NCI-H748 (cell line): Measurements from ENCODE around the gene POLR1G.
A peak's percentile ranks its signal among the peaks of the same experiment; 100 is the strongest.
"Not testable (repeated sequence)": the region's sequence is repeated elsewhere in the genome, so short reads cannot be mapped to it uniquely, and the experiment has no call there.

Source experiments
- DNase-seq: peaks from one replicate; lab custom pipeline; 2025; ENCODE audit not compliant: unreplicated experiment; lab: John Stamatoyannopoulos, UW

POLR1G gene

GRCh38 chr19:45395821-45396617, 10.4 kb upstream of the POLR1G start:
- no peak for DNase-seq

- DNase-seq: peak; percentile 54
Observed at GRCh38 chr19:45400192-45400591, 6.3 kb upstream of the POLR1G start.

GRCh38 chr19:45401815-45402214, 4.6 kb upstream of the POLR1G start:
- no peak for DNase-seq

- no peak for DNase-seq
Observed at GRCh38 chr19:45402298-45403061, 4.0 kb upstream of the POLR1G start.

- no peak for DNase-seq
Observed at GRCh38 chr19:45403272-45403671, 3.2 kb upstream of the POLR1G start.

GRCh38 chr19:45403781-45404556, 2.5 kb upstream of the POLR1G start:
- DNase-seq: peak; percentile 85

- peak; percentile 97 for DNase-seq
Observed at GRCh38 chr19:45404557-45405434, 1.6 kb upstream of the POLR1G start, which contains the start of gene PPP1R13L. Gene PPP1R13L (minus strand): TSS chr19:45405069. CDS start chr19:45398318, 6,751 bp downstream.

GRCh38 chr19:45405435-45406225, 814 bp upstream of the POLR1G start:
- DNase-seq: peak; percentile 96

- no peak for DNase-seq
Observed at GRCh38 chr19:45407091-45407375, 589 bp downstream of the POLR1G start.

- not testable (repeated sequence) for DNase-seq
Observed at GRCh38 chr19:45407585-45407984, 1.1 kb downstream of the POLR1G start.

GRCh38 chr19:45408121-45408520, 1.7 kb downstream of the POLR1G start:
- no peak for DNase-seq

GRCh38 chr19:45408830-45409556, 2.5 kb downstream of the POLR1G start:
- no peak for DNase-seq

GRCh38 chr19:45409557-45409920, 3.1 kb downstream of the POLR1G start:
- DNase-seq: no peak

GRCh38 chr19:45410330-45410729, 3.9 kb downstream of the POLR1G start:
- DNase-seq: not testable (repeated sequence)

GRCh38 chr19:45413497-45413896, 7.1 kb downstream of the POLR1G start:
- DNase-seq: no peak

GRCh38 chr19:45414468-45414867, 8.0 kb downstream of the POLR1G start:
- no peak for DNase-seq

GRCh38 chr19:45417151-45417550, 10.7 kb downstream of the POLR1G start:
- no peak for DNase-seq

GRCh38 chr19:45418802-45419201, 12.4 kb downstream of the POLR1G start:
- DNase-seq: no peak

GRCh38 chr19:45419396-45419795, 13.0 kb downstream of the POLR1G start:
- DNase-seq: no peak
